GM21737 (cell line): ENCODE results near the gene PHACTR3.

Experiments
- ATAC-seq: cut with Tn5 transposase; IDR thresholded peaks from one replicate; pipeline ENCODE4 v1.9.1; 2021; ENCODE audit warnings: mild to moderate bottlenecking, moderate library complexity; ENCODE audit not compliant: unreplicated experiment

PHACTR3 gene

DNA sequence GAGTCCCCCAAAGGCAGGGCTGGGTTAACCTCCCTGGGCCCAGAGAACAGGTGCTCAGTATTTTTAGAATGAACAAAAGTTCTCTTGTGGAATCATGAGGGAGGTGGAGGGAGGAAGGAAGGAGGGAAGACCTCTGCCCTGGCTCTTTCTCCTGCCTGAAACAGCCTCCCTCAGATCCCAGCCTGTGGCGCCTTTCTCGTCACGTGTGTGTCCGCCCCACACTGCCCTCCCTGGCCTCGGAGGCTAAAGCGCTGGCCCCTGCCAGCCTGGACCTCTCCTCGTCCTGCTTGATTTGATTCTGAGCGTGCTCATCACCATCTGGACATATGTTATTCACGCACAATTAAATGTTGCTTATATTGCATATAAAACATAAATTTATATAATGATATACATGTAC lies 40.9 kb downstream of the PHACTR3 start:
- ATAC-seq, result no peak

DNA sequence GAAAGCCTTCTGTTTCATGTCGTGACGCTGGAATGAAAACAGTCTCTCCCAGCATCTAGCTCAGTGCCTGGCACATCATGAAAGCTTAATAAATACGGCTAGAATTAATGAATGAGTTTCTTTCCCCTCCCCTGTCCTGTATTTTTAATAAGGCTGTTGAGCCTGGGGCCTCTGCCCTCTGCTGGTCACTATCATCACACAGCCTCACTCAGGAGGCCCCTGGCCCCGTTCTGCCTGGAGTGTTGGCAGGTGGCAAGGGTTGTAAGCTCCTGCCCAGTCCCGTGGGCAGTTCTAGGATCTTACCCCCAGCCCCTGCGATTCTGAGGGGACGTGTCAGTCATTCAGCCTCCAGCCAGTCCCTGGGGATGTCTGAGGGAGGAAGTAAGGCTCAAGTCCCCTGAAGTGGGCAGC lies 41.4 kb downstream of the PHACTR3 start:
- no peak for ATAC-seq

DNA sequence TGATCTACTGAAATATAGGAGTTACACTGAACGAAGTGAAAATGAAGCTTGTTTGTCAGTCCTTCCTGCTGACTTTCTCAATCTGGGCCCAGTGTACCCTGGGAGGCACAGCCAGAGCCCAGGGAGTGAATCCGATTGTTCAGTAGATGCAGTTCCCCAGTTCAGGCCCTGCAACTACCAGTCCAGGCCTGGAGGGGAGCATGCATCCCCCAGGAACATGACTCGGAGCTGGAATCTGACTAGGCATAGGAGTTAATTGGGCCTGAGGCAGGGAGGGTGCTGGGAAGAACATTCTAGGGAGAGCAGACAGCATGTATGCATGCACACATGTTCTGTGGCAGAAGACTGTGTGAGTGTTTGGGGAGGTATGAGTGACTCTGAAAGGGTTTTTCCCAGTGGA lies 42.1 kb downstream of the PHACTR3 start:
- no peak for ATAC-seq

DNA sequence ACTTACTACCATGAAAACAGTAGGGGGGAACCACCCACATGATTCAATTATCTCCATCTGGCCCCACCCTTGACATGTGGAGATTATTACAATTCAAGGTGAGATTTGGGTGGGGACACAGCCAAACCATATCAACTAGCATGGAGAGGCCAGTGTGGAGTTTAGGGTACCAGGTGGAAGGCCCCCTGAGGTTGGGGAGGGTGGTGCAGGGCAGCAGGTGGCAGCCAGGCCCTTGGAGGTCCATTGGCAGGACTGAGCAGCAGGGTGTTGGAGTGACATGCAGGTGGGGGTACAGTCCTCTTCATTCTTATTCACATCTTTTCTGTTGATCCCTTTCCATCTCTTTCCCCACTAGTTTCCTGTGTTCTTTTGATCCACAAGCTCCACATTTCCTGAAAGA lies 42.9 kb downstream of the PHACTR3 start:
- no peak for ATAC-seq

DNA sequence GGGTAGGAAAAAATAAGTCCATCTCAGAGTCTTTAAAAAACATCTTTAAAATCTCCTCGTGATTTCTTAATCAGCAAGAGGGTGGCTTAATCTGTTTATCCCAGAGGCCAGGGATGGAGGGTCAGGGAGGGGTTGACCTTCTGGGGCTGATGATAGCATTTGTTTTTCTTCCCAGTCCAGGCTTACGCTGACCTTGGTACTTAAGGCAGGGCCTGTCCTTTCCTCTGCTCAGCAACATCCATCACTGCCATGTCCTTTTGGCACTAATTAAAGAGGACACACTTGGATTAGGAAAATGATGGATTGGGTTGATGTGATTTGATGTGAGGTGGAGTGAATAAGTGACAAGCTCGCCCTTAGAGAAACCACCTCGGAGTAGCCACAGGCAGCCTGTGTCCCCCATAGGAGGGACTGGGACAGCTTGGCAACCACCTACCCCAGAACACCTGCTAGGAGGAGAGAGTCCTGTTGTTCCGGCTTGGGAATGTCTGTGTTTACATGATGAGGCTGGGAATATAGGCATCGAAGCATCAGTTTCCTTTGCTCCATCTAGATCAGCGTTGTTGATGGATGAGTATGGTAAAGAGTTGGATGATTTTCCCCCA lies 44.2 kb downstream of the PHACTR3 start:
- ATAC-seq, result no peak

DNA sequence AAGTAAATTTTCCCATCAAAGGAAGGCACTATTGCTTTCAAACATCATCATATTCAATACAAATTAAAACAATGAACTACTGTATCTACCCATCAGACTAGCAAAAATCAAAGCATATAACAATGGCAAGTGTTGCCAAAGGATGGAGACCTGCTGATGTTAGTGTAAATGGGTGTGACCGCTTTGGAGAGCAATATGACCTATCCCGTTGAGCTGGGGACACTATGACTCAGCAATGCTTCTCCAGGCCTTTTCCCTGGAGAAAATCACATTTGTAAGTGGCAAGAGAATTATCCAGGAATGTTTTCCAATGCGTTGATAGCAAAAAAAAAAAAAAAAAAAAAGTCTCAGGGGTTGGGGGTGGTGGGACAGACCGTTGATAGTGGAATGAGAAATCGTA lies 46.1 kb downstream of the PHACTR3 start:
- no peak for ATAC-seq

DNA sequence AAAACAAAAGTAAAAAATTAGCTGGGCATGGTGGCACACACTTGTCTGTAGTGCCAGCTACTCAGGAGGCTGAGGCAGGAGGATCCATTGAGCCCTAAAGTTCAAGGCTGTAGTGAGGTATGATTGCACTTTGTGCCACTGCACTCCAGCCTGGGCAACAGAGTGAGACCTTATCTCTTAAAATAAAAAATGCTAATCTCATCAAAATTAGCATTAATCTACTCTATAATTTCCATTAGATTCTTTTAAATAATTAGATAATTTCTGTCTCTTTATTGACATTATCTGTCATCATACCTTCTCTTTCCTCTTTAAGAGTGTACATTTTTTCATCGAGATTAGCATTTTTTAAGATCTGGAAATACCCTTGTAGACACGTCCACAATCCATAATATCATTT lies 48.0 kb downstream of the PHACTR3 start:
- ATAC-seq, result no peak

DNA sequence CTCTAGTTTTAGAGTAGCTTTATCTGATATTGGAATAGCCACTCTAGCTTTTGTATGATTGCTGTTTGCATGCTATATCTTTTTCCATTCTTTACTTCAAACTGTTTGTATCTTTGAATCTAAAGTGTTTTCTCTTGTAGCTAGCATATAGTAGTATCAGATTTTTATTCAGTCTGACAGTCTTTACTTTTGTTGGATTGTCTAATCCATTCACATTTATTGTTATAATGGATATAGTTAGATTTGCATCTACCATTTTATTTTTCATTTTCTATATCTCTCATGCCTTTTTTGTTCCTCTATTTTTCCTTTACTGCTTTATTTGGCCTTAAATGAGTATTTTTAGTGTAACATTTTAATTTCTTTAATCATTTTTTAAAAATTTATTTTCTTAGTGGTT lies 52.1 kb downstream of the PHACTR3 start:
- ATAC-seq, result no peak

DNA sequence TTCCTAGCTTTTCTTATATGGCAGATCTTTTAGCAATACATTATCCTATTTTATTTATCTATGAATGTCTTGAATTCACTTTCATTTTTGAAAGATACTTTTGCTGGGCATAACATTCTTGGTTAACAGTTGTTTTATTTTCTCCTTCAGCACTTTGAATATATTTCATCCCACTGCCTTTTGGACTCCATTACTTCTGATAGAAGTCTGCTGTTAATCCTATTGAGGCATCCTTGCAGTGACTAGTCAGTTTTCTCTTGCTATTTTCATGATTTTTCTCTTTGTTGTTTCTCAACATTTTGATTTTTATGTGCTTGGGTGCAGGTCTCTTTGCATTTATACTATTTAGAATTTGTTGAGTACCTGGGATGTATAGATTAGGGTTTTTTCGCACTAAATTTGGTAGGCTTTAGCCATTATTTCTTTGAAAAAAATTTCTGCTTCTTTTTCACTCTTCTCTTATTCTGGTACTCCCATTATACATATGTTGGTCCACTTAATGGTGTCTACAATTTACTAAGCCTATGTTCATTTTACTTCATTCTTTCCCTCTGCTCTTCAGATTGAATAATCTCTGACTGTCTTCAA lies 53.2 kb downstream of the PHACTR3 start:
- no peak for ATAC-seq

DNA sequence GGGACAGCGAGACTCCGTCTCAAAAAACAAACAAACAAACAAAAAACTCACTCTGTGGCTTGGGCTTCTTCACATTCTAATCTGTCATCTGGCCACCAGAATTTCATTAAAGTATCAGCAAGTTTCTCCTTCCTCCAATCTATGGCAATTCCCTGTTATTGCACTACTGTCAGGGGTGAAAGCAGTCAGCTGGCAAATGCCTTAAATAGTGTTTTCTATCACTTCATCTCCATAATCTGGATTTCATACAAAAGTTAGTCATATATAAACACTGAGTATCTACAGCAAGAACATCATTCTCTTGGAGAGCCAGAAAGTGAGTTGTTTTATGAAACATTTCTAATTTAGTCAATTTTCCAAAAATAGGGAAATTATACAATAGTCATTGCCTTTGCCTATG lies 56.1 kb downstream of the PHACTR3 start:
- ATAC-seq, result no peak

DNA sequence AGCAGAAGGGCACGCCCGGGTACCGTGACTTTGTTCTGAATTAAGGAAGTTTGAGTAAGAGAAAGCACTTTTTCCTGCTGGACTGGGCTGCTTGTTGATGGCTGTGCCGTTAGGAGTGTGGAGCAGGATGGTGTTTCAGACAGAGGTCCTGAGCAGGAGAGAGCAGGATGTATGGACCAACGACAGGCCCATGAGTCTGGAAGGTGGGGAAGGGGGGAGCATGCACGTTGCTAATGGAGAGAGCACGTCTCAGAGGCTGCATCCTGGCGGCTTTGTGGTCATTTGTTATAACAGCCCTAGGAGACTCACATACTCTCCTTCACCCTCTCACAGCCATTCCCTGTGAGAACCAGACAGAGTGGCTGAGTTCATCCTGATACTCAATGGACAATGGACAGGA lies 56.8 kb downstream of the PHACTR3 start:
- ATAC-seq, result no peak

DNA sequence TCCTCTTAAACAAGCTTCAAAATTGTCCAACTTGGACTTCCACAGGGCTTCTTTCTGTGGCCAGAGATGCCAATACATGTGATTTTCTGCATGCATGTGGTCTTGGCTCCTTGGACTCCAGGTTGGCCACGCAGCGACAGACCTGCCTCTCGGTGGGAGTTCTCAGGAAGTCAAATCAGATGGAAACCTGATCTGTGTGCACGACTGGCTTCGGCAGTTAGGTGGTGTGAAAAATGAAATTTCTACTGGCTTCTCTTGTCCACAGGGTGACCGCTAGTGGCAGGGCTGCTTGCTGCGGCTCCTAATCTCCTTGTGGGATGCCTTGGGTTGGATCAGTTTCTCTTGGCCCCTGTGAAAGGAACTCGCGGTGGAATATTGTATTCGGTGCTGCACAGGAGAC lies 57.3 kb downstream of the PHACTR3 start:
- ATAC-seq, result no peak

DNA sequence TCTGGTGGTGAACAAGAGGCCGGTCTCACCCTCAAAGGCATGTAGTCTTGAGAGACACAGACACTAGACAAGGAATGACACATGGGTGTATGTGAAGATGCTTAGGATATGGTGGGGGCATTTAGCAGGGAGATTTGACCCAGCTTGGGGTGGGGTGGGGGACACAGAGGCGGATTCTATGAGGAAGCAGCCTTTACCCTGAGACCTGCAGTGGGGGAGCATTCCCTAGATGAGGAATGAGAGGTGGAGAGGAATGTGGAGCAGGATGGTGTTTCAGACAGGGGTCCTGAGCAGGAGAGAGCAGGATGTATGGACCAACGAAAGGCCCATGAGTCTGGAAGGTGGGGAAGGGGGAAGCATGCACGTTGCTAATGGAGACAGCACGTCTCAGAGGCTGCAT lies 57.8 kb downstream of the PHACTR3 start:
- no peak for ATAC-seq

DNA sequence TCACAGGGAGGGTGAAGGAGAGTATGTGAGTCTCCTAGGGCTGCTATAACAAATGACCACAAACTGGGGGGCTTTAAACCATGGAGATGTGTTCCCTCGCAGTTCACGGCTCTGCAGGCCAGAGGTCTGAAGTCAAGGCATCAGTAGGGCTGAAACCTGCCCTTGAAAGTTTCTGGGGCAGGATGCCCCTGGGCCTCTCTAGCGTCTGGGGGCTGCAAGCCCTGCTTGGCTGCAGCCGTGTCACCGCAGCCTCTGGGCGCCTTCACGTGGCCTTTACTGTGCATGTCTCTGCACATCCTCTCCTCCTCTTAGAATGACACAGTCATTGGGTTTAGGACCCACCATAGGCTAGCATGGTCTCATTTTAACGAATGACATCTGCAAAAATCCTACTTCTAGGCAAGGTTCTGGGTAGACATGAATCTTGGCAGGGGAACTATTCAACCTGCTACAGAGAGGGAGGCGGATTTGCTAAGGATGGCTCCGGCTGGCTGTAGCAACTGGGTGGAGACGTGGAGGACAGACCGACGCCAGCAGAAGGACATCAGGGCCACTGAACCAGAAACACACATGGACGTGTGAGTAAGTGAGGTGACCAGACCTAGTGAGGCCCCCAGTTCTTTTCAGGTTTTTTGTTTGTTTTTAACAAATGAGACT lies 58.6 kb downstream of the PHACTR3 start:
- no peak for ATAC-seq

DNA sequence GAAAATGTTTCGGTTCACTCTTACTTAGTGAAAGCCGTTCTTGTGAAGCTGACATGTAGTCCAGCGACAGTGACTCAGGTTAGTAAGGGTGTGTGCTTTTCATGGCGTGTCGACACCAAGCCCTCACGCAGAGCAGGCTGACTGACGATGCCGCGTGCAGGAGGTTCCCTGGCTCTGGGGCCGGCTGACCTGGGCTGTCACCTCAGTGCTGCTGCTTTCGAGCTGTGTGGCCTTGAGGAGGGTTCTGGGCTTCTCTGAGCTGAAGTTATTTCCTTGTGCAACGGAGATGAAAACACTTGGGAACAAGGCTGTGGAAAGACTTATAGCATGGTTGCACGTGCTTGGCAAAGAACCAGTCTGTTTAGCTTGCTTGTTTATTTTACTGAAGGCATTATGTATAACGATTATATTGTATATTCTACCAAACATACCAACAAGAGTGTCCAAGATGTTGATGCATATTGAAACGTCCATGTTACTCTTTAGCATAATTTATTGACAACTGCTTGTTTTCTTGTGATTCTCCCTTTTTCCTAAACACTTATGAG lies 59.2 kb downstream of the PHACTR3 start:
- ATAC-seq, result no peak

DNA sequence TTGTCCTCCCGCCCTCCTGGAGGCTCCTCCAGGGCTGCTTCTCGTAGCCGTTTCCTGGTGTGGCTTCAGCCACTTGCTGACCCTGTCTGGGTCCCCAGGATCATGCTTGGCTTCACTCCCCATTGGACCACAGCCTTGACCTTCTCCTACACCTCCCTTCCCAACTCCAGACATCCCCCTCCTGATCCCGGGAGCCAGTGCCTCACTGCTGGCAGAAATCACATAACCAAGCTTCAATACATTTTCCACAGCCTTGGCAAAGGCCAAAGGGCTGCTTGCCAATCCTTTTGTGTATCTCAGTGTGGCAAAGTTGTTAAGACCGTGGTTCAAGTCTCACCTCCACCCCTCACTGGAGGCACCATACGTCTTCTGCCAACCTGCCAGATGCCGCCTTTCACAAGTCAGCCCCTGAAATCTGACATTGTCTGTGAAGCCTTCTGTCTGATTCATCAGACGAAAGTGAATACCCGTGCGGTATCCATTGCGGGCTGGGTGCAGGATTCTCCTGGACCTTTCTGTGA lies 60.1 kb downstream of the PHACTR3 start:
- ATAC-seq, result no peak

DNA sequence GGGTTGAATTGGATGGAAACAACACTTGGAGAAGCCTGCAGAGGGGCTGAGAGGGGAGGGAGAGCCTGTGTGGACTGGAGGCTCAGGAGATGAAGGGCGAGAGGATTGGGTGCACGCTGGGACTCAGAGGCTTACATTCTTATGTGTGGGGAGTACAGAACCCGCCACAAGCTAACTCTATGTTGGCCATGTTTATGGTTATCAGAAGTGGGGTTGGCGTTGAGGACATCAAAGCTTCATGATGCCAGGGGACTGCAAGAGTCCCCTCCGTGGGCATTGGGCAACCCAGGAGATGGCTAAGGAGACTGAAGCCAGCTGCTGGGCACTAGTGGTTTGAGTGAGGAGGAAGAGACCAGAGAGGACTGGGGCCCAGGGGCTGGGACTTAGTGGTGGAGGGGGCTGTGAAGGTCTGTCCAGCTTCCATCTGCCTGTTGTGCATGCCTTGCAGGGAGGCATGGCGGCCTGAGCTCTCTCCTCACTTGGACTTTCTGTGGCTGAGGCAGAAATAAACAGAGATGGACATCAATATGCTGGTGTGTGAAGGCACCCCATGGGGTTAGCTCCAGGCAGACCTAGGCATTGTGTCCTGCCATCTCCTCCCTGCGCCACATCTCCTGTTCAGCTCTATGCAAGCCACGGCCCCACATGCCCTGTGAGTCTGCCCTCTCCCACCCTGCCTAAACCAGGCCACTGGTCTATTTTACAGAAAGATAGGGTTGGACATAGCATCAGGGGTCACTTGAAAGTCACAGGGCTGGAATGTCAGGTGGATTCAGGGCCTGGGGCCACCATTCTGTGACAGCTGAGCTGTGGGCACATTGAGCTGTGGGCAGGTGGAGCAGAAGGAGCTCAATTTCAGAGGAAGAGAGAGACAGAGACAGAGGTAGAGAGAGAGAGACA lies 61.6 kb downstream of the PHACTR3 start:
- ATAC-seq, result no peak

DNA sequence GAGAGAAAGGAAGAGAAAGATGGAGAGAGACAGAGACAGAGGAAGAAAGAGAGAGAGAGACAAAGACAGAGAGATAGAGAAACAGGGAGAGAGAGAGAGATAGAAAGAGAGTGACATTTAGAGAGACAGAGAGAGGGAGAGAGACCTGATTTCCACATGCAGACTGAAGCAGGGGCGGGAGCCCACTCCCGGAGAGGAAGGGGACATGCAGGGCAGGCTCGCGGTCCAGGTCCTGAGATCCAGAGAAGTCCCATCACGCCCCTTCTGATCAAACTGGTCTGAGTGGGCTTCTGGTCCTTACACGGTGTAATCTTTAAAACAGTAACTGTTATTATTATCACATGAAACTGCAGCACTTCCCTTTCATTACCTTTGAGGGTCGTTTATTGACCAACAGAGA lies 62.2 kb downstream of the PHACTR3 start:
- ATAC-seq, result no peak

DNA sequence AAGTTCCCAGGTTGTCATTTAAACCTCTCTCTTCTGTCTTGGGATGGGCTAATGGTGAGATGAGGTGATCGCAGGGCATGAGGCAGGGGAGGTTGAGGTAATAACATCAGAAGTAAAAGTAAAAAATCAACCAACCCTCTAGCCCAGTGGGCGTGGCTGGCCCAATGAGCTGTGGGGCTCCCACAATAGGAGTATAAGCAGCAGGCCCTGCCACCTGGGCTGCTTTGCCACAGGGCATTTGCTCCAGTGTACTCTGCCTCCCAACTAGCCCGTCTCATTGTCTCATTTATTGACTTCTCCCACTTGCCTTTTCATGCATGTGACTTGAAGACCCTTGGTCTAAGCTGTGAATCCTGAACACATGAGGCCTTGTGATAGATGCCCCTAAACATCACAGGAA lies 62.8 kb downstream of the PHACTR3 start:
- no peak for ATAC-seq

DNA sequence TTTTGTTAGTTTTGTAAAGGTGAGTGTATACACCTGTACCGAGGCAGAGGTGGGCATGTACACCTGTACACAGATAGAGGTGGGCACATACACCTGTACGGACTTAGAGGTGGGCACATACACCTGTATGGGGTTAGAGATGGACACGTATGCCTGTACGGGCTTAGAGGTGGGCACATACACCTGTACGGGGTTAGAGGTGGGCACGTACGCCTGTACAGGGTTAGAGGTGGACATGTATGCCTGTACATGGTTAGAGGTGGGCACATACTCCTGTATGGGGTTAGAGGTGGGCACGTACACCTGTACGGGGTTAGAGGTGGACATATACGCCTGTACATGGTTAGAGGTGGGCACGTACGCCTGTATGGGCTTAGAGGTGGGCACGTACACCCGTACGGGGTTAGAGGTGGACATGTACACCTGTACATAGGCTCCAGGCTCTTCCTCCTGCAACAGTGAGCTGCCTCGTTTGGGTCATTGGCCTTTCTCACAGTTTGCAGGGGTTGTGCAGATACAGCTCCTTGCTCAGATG lies 63.7 kb downstream of the PHACTR3 start:
- ATAC-seq, result no peak
